ENCODE measurements around the gene UBL7. TPM values are rescaled to one million over a fixed set of nuclear protein-coding genes. Genes with fewer than 3 reads are reported as not detected.

UBL7 gene
- total and polyA plus RNA-seq, 10 of the 15 experiments (the other 5 are each of a cell fraction or from before 2014, with no cell fraction given) = 25.9 to 145 (median 90.1) TPM

GRCh38 chr15:74460871-74461846 lies at the start of gene UBL7 (continued):
- TF ChIP-seq NFYA (IDR thresholded peaks at IDR 0.05; ENCODE audit: borderline replicate concordance, low read depth, low read length) (no peak), SMC3 (IDR thresholded peaks at IDR 0.05; ENCODE audit: borderline replicate concordance, low read length) (no peak), EED (IDR thresholded peaks at IDR 0.05; ENCODE audit: low read depth) (peak; percentile 26), SKIL (IDR thresholded peaks at IDR 0.05; ENCODE audit: low read depth, poor library complexity, severe bottlenecking) (no peak), SMARCA5 (IDR thresholded peaks at IDR 0.05) (peak; percentile 73; the same call in 1 of the 2 replicates), ATF3 (IDR thresholded peaks at IDR 0.05; ENCODE audit: borderline replicate concordance, extremely low read depth, low read depth, low read length) (no peak), POLR2A (IDR thresholded peaks at IDR 0.05; ENCODE audit: low read depth, low read length) (peak; percentile 98), SIX5 (IDR thresholded peaks at IDR 0.05; ENCODE audit: low read depth, low read length, severe bottlenecking) (peak; percentile 91), ZNF622 (IDR thresholded peaks at IDR 0.05) (no peak), BCL11A (IDR thresholded peaks at IDR 0.05; ENCODE audit: low read depth, low read length) (peak; percentile 25; the same call in 1 of the 2 replicates), NFXL1 (IDR thresholded peaks at IDR 0.05; ENCODE audit: borderline replicate concordance) (no peak), CHD4 (IDR thresholded peaks at IDR 0.05) (no peak), CBX5 (IDR thresholded peaks at IDR 0.05; ENCODE audit: low read depth) (no peak; the same call in 1 of the 2 replicates), TAF1 (IDR thresholded peaks at IDR 0.05; ENCODE audit: borderline replicate concordance, low read depth, low read length) (peak; percentile 90; the same call in 1 of the 2 replicates), USF1 (IDR thresholded peaks at IDR 0.05; ENCODE audit: borderline replicate concordance, extremely low read length, insufficient read depth, low read depth, low read length) (no peak), TBL1XR1 (IDR thresholded peaks at IDR 0.05; ENCODE audit: low read depth, low read length) (no peak), E4F1 (IDR thresholded peaks at IDR 0.05; ENCODE audit: borderline replicate concordance, partially characterized antibody) (peak; percentile 83), CBFB (IDR thresholded peaks at IDR 0.05; ENCODE audit: low read depth) (peak; percentile 78), CEBPB (IDR thresholded peaks at IDR 0.05; ENCODE audit: borderline replicate concordance in 1 of 2, low read depth in 2 of 2, low read length in 2 of 2) (no peak), TARDBP (IDR thresholded peaks at IDR 0.05; ENCODE audit: borderline replicate concordance) (peak; percentile 79; the same call in 1 of the 2 replicates), NFIC (IDR thresholded peaks at IDR 0.05; ENCODE audit: low read depth, low read length) (peak; percentile 68), SPI1 (IDR thresholded peaks at IDR 0.05; ENCODE audit: borderline replicate concordance, insufficient read depth, low read depth, low read length) (0 out of 2 replicates have a peak, but pooled peaks have one; percentile 8), TCF12 (IDR thresholded peaks at IDR 0.05; ENCODE audit: low read depth, low read length) (0 out of 2 replicates have a peak, but pooled peaks have one; percentile 35), BACH1 (IDR thresholded peaks at IDR 0.05; ENCODE audit: borderline replicate concordance) (0 out of 2 replicates have a peak, but pooled peaks have one; percentile 27)

Measured in GM12878 (cell line).